ENCODE data around the gene WWOX. TPM values are rescaled to one million over a fixed set of nuclear protein-coding genes. Genes with fewer than 3 reads are reported as not detected.

Gene WWOX
- total RNA-seq, 1 donor from 2014 or later, result 19.2 TPM

DNA sequence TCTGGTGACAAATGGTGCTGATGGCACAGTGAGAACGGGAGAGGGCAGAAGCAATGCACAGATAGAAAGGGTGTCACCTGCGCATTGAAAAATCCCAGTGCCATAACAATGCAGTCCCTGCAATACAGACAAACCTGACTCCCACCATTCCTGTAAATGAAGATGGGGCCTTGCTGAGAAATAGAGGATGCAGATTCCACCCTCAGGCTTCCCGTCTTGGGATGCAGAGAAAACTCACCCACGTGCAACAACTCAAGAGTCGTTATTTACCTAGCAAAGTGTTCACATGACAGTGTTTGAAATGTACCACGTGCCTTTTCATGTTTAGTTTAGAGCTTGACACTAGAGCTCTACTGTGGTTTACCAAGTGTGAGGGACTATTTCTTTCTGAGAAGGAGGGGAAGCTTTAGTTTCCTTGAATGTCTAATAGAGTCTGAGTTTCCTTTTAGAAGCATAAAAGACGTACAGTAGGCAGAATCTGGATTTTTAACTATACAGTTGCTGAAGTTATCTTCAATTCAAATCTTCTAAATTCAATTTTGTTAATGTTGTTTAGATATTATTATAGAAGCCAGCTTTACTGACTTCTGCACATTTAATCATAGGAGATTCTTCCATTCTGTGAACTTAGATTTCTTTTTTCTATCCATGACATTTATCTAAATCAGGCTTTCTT, 35.6 kb downstream of the WWOX start:
- intact Hi-C loops (cut with DNase I), result no loop called here
- Histone ChIP-seq H3K4me1 (no peaks in the 10 kb centered on the region), H3K9me3 (no peaks in the 10 kb centered on the region), H3K4me3 (no peak overlapping the region), H3K27me3 (ENCODE audit: low read depth) (no peaks in the 10 kb centered on the region), H3K27ac (no peak overlapping the region), H3K36me3 (no peaks in the 10 kb centered on the region)
- ATAC-seq, result peak; percentile 79 to 82
- no peak for DNase-seq
- TF ChIP-seq, protein P1, sequence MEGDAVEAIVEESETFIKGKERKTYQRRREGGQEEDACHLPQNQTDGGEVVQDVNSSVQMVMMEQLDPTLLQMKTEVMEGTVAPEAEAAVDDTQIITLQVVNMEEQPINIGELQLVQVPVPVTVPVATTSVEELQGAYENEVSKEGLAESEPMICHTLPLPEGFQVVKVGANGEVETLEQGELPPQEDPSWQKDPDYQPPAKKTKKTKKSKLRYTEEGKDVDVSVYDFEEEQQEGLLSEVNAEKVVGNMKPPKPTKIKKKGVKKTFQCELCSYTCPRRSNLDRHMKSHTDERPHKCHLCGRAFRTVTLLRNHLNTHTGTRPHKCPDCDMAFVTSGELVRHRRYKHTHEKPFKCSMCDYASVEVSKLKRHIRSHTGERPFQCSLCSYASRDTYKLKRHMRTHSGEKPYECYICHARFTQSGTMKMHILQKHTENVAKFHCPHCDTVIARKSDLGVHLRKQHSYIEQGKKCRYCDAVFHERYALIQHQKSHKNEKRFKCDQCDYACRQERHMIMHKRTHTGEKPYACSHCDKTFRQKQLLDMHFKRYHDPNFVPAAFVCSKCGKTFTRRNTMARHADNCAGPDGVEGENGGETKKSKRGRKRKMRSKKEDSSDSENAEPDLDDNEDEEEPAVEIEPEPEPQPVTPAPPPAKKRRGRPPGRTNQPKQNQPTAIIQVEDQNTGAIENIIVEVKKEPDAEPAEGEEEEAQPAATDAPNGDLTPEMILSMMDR (IDR thresholded peaks at IDR 0.05), result no peak

GRCh38 chr16:78137179-78137578, 37.7 kb downstream of the WWOX start:
- ATAC-seq, result no peak
- Histone ChIP-seq H3K27ac (no peak overlapping the region), H3K4me1 (peaks cover under 1% of the 10 kb centered on the region), H3K9me3 (no peaks in the 10 kb centered on the region), H3K36me3 (no peaks in the 10 kb centered on the region), H3K27me3 (ENCODE audit: low read depth) (no peaks in the 10 kb centered on the region), H3K4me3 (no peak overlapping the region)
- TF ChIP-seq, protein P1 (IDR thresholded peaks at IDR 0.05), result no peak
- DNase-seq, result no peak
- intact Hi-C loops (cut with DNase I), result no loop called here

DNA sequence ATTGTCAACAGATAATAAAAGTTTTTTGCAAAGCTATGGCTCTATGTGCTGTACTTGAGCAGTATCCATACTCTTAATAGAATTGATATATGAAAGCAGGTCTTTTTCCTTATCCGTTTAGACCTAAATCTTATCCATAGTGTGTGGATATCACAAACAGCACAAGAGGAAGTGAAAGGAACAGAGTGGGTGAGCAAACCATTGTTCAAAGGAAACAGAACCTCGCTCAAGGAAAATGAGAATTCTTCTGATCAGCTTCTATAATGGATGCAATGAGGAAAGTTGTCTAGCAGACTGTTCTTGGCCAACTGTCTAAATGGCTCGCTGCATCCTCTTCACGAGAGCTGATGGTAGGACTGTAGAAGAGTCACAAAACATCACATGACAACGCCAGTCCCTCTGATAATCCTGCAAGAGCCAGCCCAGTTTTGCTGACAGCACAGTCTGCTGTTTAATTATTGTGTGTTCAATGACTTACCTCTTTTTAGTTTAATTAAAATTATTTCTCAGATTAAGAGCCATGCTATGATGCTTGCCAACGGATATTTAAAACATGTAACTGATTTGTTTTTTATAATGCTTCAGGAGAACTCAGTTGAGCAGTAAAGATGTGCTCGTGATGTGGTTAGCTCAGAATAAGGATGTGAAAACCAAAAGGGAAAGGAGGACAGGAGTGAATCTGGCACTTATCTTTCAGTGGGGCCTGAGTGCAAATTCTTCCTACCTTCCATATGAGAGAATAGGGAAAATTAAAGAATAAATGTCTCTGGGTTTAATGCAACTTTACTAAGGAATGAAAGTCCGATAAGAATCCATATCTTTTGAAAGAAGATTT, 38.5 kb downstream of the WWOX start:
- Histone ChIP-seq H3K4me3 (no peak overlapping the region), H3K36me3 (no peaks in the 10 kb centered on the region), H3K27ac (no peak overlapping the region), H3K9me3 (no peaks in the 10 kb centered on the region), H3K27me3 (ENCODE audit: low read depth) (no peaks in the 10 kb centered on the region), H3K4me1 (peaks cover 8% of the 10 kb centered on the region)
- ATAC-seq (no peak), DNase-seq (no peak)
- TF ChIP-seq, protein P1 (IDR thresholded peaks at IDR 0.05), result no peak
- intact Hi-C loops (cut with DNase I), result no loop called here

DNA sequence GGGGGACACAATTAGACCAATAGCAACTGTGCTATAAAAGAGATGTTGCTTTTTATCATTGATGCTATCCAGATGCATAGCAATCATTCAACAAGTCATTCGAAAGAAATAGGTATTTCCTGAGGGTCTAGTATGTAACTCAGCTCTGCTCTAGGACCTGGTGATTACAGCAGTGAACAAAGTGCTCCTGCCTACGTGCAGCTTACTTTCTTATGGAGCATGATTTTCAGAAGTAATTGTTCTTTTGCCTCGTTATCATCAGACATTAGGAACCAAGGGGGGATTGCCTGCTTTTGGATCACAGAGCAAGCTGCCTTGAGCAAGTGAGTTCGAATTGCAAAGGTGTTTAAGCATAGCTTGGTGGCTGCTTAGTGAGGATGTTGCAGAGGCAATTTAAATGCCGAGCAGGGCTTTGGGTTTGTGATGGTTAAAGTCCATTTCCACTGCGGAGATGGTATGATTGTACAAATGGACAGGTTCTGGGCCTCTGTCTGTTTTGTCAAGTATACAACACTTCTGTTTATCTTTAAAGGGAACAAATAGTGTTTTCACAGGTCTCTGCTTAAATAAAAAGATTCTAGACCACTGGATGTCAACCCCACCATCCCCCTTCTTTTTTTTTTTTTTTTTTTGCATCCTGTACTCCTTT, 41.5 kb downstream of the WWOX start:
- intact Hi-C loops (cut with DNase I), result no loop called here
- H3K27me3 ChIP-seq (ENCODE audit: low read depth), result no peaks in the 10 kb centered on the region
- no peak for DNase-seq
- no peaks in the 10 kb centered on the region for H3K36me3 ChIP-seq
- no peak overlapping the region for H3K27ac ChIP-seq
- TF ChIP-seq, protein P1 (IDR thresholded peaks at IDR 0.05), result no peak
- no peak overlapping the region for H3K4me3 ChIP-seq
- peaks cover 8% of the 10 kb centered on the region for H3K4me1 ChIP-seq
- H3K9me3 ChIP-seq, result no peaks in the 10 kb centered on the region
- no peak for ATAC-seq

GRCh38 chr16:78142788-78143187, 43.3 kb downstream of the WWOX start:
- H3K27ac ChIP-seq, result no peak overlapping the region
- H3K36me3 ChIP-seq, result no peaks in the 10 kb centered on the region
- no peaks in the 10 kb centered on the region for H3K9me3 ChIP-seq
- intact Hi-C loops (cut with DNase I), result no loop called here
- no peak for DNase-seq
- no peaks in the 10 kb centered on the region for H3K27me3 ChIP-seq (ENCODE audit: low read depth)
- peaks cover 8% of the 10 kb centered on the region for H3K4me1 ChIP-seq
- TF ChIP-seq, protein P1 (IDR thresholded peaks at IDR 0.05), result no peak
- ATAC-seq, result no peak
- H3K4me3 ChIP-seq, result no peak overlapping the region

Measured in lower lobe of right lung (tissue), 2 donors.